ENCODE results near the gene PPP2R5C. TPM values are rescaled to one million over a fixed set of nuclear protein-coding genes. Genes with fewer than 3 reads are reported as not detected.

The PPP2R5C gene
- total and polyA plus RNA-seq, 2 of the 4 experiments (the other 2 are of a cell fraction): 65.9 to 78.7 TPM

GRCh38 chr14:101956179-101956885 lies 194.8 kb downstream of the PPP2R5C start:
- in situ Hi-C loops (cut with MboI; ENCODE audit: low sequenced_read_pairs): loop anchor here (25.0 kb wide), 1 partner anchor 356 kb away; the partner anchor contains the start of genes MOK and ZNF839
- TF ChIP-seq FOS (IDR thresholded peaks at IDR 0.05; ENCODE audit: low read depth, low read length): no peak
- no peak for TF ChIP-seq CTCF (conservative IDR thresholded peaks at IDR 0.05; ENCODE audit: low read depth, low read length)
- no peak for TF ChIP-seq SMC3 (IDR thresholded peaks at IDR 0.05; ENCODE audit: low read depth, low read length)
- TF ChIP-seq MAFK (IDR thresholded peaks at IDR 0.05; ENCODE audit: low read depth, low read length): no peak
- no peak for TF ChIP-seq RAD21 (IDR thresholded peaks at IDR 0.05; ENCODE audit: low read length)
- TF ChIP-seq RCOR1 (IDR thresholded peaks at IDR 0.05; ENCODE audit: insufficient replicate concordance, low read length): no peak
- TF ChIP-seq MAZ (IDR thresholded peaks at IDR 0.05; ENCODE audit: borderline replicate concordance, low read depth, low read length): no peak
- no peak for TF ChIP-seq NFE2L2 (IDR thresholded peaks at IDR 0.05; ENCODE audit: low read depth, low read length)
- no peak for TF ChIP-seq BHLHE40 (IDR thresholded peaks at IDR 0.05; ENCODE audit: low read depth, low read length)
- TF ChIP-seq MXI1 (IDR thresholded peaks at IDR 0.05; ENCODE audit: borderline replicate concordance, low read depth, low read length): no peak
- TF ChIP-seq RFX5 (IDR thresholded peaks at IDR 0.05; ENCODE audit: low read depth, low read length): no peak
- TF ChIP-seq CHD1 (IDR thresholded peaks at IDR 0.05; ENCODE audit: low read depth, low read length): no peak
- TF ChIP-seq CEBPB (IDR thresholded peaks at IDR 0.05; ENCODE audit: low read depth, low read length): no peak
- TF ChIP-seq, protein P1, sequence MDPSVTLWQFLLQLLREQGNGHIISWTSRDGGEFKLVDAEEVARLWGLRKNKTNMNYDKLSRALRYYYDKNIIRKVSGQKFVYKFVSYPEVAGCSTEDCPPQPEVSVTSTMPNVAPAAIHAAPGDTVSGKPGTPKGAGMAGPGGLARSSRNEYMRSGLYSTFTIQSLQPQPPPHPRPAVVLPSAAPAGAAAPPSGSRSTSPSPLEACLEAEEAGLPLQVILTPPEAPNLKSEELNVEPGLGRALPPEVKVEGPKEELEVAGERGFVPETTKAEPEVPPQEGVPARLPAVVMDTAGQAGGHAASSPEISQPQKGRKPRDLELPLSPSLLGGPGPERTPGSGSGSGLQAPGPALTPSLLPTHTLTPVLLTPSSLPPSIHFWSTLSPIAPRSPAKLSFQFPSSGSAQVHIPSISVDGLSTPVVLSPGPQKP (IDR thresholded peaks at IDR 0.05; ENCODE audit: borderline replicate concordance, low read depth, low read length): no peak
- TF ChIP-seq POLR2A (IDR thresholded peaks at IDR 0.05; ENCODE audit: low read depth, low read length): no peak

More at GRCh38 chr14:101956179-101956885, 194.8 kb downstream of the PPP2R5C start:
- H4K8ac ChIP-seq (ENCODE audit: low read depth in 2 of 2, low read length in 2 of 2): no peak overlapping the region
- no peak overlapping the region for H3K4ac ChIP-seq (ENCODE audit: low read depth, low read length)
- no peak overlapping the region for H3K56ac ChIP-seq (ENCODE audit: extremely low read depth, insufficient read depth, low read length)
- no TSS peak for BruUV-seq (replicated peaks)
- H3K27me3 ChIP-seq (ENCODE audit: control insufficient read depth, insufficient read depth, low read length): no peaks in the 10 kb centered on the region; the same call in 1 of the 2 replicates
- H3K14ac ChIP-seq (replicated peaks; ENCODE audit: low read depth, low read length): no peak overlapping the region
- H2AFZ ChIP-seq (replicated peaks; ENCODE audit: low read length, poor library complexity): peak overlapping the region; percentile 47
- dilution Hi-C loops (cut with HindIII; ENCODE audit: low sequenced_read_pairs, unreplicated experiment): no loop called here
- ATAC-seq (ENCODE audit: low read depth) (no peak), DNase-seq (no peak)
- H2BK120ac ChIP-seq (ENCODE audit: low read depth, low read length): no peak overlapping the region
- H3K18ac ChIP-seq (ENCODE audit: low read depth, low read length): no peak overlapping the region
- no peaks in the 10 kb centered on the region for H3K36me3 ChIP-seq (ENCODE audit: control insufficient read depth, insufficient read depth, low read length)
- POLR2A ChIA-PET (ENCODE audit: unreplicated experiment): no interaction called here
- no peak overlapping the region for H2BK5ac ChIP-seq (ENCODE audit: low read depth, low read length, poor library complexity, severe bottlenecking)
- no peak overlapping the region for H2AK9ac ChIP-seq (replicated peaks; ENCODE audit: low read depth, low read length, poor library complexity)
- H4K20me1 ChIP-seq (ENCODE audit: insufficient read depth, low read length): peaks cover 3% of the 10 kb centered on the region; the same call in 1 of the 2 replicates
- H3K4me1 ChIP-seq (ENCODE audit: control insufficient read depth, insufficient read depth, low read length): peaks cover 2% of the 10 kb centered on the region; the same call in 1 of the 2 replicates
- no peak overlapping the region for H2BK15ac ChIP-seq (ENCODE audit: low read depth, low read length)
- WGBS, 2 experiments (ENCODE audit: extremely low coverage in 2 of 2, insufficient read length in 1 of 2): 59% methylated on average over 14 of the region's 25 CpGs; no CpG with 5 or more reads in 1 of the 2 experiments
- H3K27ac ChIP-seq (ENCODE audit: insufficient read depth, low read length): no peak overlapping the region
- peaks cover 0 to 5% of the 10 kb centered on the region in 2 experiments; a peak in 1 of 4 replicates for H3K79me1 ChIP-seq (ENCODE audit: low read depth in 1 of 2, low read length in 2 of 2)
- no peak overlapping the region for H3K4me3 ChIP-seq (ENCODE audit: insufficient read depth, low read depth, low read length)
- no peak overlapping the region for H2AK5ac ChIP-seq (ENCODE audit: low read depth, low read length)
- no peak overlapping the region for H3K9ac ChIP-seq (ENCODE audit: low read depth, low read length)
- H2BK20ac ChIP-seq (ENCODE audit: low read depth, low read length): no peak overlapping the region
- intact Hi-C loops (cut with micrococcal nuclease): no loop called here
- H4K91ac ChIP-seq (ENCODE audit: insufficient read depth, low read depth, low read length): no peak overlapping the region
- CTCF ChIA-PET: no interaction called here
- H3K4me2 ChIP-seq (ENCODE audit: low read depth, low read length): no peak overlapping the region
- no peak overlapping the region for H3K23ac ChIP-seq (ENCODE audit: low read depth, low read length)
- H4K5ac ChIP-seq (ENCODE audit: low read depth, low read length): no peak overlapping the region
- H3K9me3 ChIP-seq (ENCODE audit: control insufficient read depth, insufficient read depth, low read length): no peaks in the 10 kb centered on the region
- H3K9me1 ChIP-seq (ENCODE audit: insufficient read depth, low read length): no peaks in the 10 kb centered on the region
